Effector memory CD4-positive, alpha-beta T cell (primary cell): Measurements from ENCODE around the gene DDX42.

Source experiments
- DNase-seq, 3 donors: peaks; one replicate each; pipeline ENCODE4 v3.0.0-alpha.2; 2020
- H3K27ac ChIP-seq: 2 replicates; pipeline ENCODE4 v1.7.0; 2013; ENCODE audit warnings: mild to moderate bottlenecking, low read length, moderate library complexity; ENCODE audit not compliant: insufficient read depth, poor library complexity, severe bottlenecking
- H3K27me3 ChIP-seq: replicated peaks from 2 replicates; pipeline ENCODE4 v1.7.0; 2013; ENCODE audit warnings: mild to moderate bottlenecking, low read length; ENCODE audit not compliant: insufficient read depth, control insufficient read depth, poor library complexity, severe bottlenecking
- H3K36me3 ChIP-seq: 2 replicates; pipeline ENCODE4 v1.7.0; 2013; ENCODE audit warnings: mild to moderate bottlenecking, low read length, moderate library complexity; ENCODE audit not compliant: control insufficient read depth, insufficient read depth
- H3K4me1 ChIP-seq: 2 replicates; pipeline ENCODE4 v1.7.0; 2013; ENCODE audit warnings: low read length, mild to moderate bottlenecking; ENCODE audit not compliant: control insufficient read depth, insufficient read depth, poor library complexity, severe bottlenecking
- H3K4me3 ChIP-seq: 2 replicates; pipeline ENCODE4 v1.7.0; 2013; ENCODE audit warnings: low read length, low read depth, mild to moderate bottlenecking; ENCODE audit not compliant: insufficient read depth, poor library complexity, severe bottlenecking
- H3K9me3 ChIP-seq: 2 replicates; pipeline ENCODE4 v1.7.0; 2013; ENCODE audit warnings: mild to moderate bottlenecking, low read length, moderate library complexity; ENCODE audit not compliant: control insufficient read depth

Gene DDX42

DNA sequence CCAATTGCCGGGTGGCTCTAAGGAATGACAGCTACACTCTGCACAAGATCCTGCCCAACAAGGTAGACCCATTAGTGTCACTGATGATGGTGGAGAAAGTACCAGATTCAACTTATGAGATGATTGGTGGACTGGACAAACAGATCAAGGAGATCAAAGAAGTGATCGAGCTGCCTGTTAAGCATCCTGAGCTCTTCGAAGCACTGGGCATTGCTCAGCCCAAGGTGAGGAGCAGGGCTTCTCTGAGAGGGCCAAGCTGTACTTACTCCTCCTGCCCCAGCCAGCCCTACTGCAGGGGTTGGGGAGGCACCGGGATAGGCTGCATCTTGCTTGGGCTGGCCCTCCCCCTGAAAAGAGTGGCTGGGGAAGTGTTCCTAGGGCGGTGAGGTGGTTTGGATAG is 56.3 kb downstream of the DDX42 start:
- DNase-seq: no peak
- H3K4me1 ChIP-seq: peaks cover 42% of the 10 kb centered on the region
- H3K4me3 ChIP-seq: no peak overlapping the region
- H3K27ac ChIP-seq: no peak overlapping the region
- H3K36me3 ChIP-seq: peaks cover 65% of the 10 kb centered on the region
- H3K27me3 ChIP-seq: no peaks in the 10 kb centered on the region
- H3K9me3 ChIP-seq: no peaks in the 10 kb centered on the region

GRCh38 chr17:63830904-63831491 is 57.0 kb downstream of the DDX42 start:
- DNase-seq: no peak
- peaks cover 39% of the 10 kb centered on the region for H3K4me1 ChIP-seq
- no peak overlapping the region for H3K4me3 ChIP-seq
- no peak overlapping the region for H3K27ac ChIP-seq
- H3K9me3 ChIP-seq: no peaks in the 10 kb centered on the region
- H3K36me3 ChIP-seq: peaks cover 68% of the 10 kb centered on the region
- H3K27me3 ChIP-seq: no peaks in the 10 kb centered on the region

DNA sequence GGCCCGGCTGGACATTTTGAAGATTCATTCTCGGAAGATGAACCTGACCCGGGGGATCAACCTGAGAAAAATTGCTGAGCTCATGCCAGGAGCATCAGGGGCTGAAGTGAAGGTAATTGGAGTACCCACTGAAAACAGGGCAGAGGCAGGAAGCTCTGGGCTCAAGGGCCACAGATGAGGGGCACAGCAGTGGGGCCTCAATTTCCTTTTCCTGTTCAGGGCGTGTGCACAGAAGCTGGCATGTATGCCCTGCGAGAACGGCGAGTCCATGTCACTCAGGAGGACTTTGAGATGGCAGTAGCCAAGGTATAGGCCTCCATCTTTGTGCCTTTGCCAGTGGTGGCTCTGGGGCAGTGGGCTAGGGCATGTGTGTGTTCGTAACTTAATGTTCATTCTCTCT is 57.5 kb downstream of the DDX42 start:
- DNase-seq: no peak
- no peak overlapping the region for H3K4me3 ChIP-seq
- peaks cover 73% of the 10 kb centered on the region for H3K36me3 ChIP-seq
- H3K9me3 ChIP-seq: no peaks in the 10 kb centered on the region
- H3K27me3 ChIP-seq: no peaks in the 10 kb centered on the region
- peaks cover 35% of the 10 kb centered on the region for H3K4me1 ChIP-seq
- no peak overlapping the region for H3K27ac ChIP-seq

DNA sequence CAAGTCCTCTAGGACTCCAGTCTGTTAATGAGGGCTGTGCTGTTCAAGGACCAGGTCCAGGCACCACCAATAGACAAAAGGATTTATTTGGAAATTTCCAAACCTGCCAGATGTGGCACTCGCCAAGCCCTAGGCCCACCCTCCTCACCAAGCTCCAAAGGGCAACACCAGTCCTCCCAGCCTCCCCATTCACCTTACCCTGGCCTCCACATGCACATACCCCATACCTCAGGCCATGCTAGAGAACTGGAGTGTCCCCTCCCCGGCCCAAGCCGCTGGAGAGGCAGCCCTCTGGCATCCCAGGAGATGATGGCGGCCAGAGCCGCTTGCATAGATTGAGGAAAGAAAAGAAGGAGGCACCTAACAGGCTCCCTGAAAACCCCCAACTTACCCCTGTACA is 58.0 kb downstream of the DDX42 start:
- no peaks in the 10 kb centered on the region for H3K9me3 ChIP-seq
- H3K27ac ChIP-seq: no peak overlapping the region
- H3K27me3 ChIP-seq: no peaks in the 10 kb centered on the region
- no peak overlapping the region for H3K4me3 ChIP-seq
- H3K4me1 ChIP-seq: peaks cover 35% of the 10 kb centered on the region
- H3K36me3 ChIP-seq: peaks cover 78% of the 10 kb centered on the region
- DNase-seq: no peak

DNA sequence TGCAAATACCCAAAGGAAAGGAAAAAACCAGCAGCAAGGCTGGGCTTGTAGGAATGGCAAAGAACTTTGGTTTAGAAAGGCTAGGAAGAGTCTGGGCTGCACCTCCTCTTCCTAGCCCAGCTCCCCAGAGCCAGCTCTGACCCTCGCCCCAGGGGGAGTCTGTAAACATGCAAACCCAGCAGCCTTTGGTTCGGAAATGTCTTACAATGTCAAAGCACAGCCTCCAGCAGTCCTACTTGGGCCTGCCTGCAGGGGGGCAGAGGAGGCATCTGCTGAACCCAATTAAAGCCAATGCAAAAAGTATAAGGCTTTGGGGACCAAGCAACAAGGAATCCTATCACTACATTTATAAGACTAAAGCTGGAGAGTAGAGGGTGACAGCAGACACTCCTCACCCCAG is 58.5 kb downstream of the DDX42 start:
- no peak overlapping the region for H3K4me3 ChIP-seq
- peaks cover 83% of the 10 kb centered on the region for H3K36me3 ChIP-seq
- no peak overlapping the region for H3K27ac ChIP-seq
- H3K9me3 ChIP-seq: no peaks in the 10 kb centered on the region
- H3K27me3 ChIP-seq: no peaks in the 10 kb centered on the region
- no peak for DNase-seq
- H3K4me1 ChIP-seq: peaks cover 35% of the 10 kb centered on the region

DNA sequence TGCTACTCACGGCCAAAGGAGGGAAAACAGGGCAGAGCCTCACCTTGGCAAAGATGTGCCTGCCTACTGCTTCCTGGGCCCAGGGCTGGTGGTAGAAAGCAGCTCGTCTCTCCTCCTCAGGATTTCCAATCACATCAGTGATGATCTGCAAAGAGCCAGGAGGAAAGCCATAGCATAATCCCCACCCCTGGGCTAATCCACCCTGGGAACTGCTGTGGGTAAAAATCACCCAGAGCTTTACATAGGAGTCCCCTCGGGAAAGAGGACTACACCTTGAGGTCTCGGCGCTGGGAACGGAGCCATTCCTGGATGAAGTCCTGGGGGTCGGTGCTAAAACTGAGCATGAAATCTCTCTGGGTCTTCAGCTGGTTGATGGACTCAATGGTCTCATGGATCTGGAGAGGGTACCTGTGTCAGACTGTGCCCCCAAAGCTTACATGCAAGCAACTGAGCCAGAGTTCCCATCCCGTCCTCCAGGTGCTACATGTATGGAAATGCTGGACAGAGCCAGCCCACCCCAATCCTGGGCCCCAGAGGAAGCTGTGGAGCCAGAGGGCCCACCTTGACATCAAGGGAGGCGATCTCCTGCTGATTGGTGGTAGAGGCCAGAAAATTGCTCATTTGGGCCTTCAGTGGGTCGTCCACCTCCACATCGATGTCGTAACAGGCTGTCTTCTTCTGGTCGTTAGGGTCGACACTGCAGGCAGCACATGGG is 59.2 kb downstream of the DDX42 start:
- no peak overlapping the region for H3K27ac ChIP-seq
- H3K36me3 ChIP-seq: peaks cover 83% of the 10 kb centered on the region
- DNase-seq: no peak
- H3K4me1 ChIP-seq: peaks cover 32% of the 10 kb centered on the region
- no peak overlapping the region for H3K4me3 ChIP-seq
- H3K27me3 ChIP-seq: no peaks in the 10 kb centered on the region
- no peaks in the 10 kb centered on the region for H3K9me3 ChIP-seq

DNA sequence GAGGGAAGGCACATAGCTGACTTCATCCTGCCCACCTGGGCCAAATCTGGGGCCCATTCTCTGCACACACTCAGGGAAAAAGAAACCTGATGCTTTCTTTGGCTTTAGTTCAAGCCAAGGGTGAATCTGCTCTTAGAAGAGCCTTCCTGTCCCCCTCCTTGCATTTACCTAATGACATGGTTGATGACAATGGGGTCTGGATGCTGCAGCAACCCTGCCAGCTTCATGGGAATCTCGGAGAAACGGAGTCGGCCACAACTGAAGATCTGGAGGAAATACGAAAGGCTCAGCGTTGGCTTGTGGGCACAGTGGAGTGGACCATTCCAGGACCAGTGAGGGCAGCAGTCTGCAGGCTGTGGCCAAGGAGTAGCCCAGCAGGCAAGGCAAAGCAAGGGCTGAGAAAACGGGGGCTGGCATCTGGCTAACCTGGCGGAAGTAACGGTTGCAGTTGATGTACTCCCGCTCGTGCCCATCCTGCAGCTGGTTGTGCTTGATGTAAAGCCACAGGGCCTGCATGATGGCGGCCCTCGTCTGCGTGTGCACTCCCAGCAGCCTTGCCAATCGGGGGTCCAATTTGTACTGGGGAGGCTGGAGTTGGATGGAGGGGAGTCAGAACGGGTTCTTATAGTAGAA is 59.9 kb downstream of the DDX42 start:
- H3K9me3 ChIP-seq: no peaks in the 10 kb centered on the region
- peaks cover 83% of the 10 kb centered on the region for H3K36me3 ChIP-seq
- no peak overlapping the region for H3K27ac ChIP-seq
- no peak for DNase-seq
- peaks cover 30% of the 10 kb centered on the region for H3K4me1 ChIP-seq
- no peak overlapping the region for H3K4me3 ChIP-seq
- H3K27me3 ChIP-seq: no peaks in the 10 kb centered on the region

GRCh38 chr17:63834431-63835166 is 60.6 kb downstream of the DDX42 start:
- Histone ChIP-seq H3K36me3 (peaks cover 78% of the 10 kb centered on the region), H3K4me3 (no peak overlapping the region), H3K27me3 (no peaks in the 10 kb centered on the region), H3K9me3 (no peaks in the 10 kb centered on the region), H3K27ac (peak overlapping the region; percentile 3), H3K4me1 (peaks cover 34% of the 10 kb centered on the region)
- DNase-seq: peak; percentile 36 to 55 (median 44)

- no peak for DNase-seq
- H3K27ac ChIP-seq: no peak overlapping the region
- no peaks in the 10 kb centered on the region for H3K27me3 ChIP-seq
- H3K9me3 ChIP-seq: no peaks in the 10 kb centered on the region
- peaks cover 71% of the 10 kb centered on the region for H3K36me3 ChIP-seq
- peaks cover 35% of the 10 kb centered on the region for H3K4me1 ChIP-seq
- no peak overlapping the region for H3K4me3 ChIP-seq
Observed at GRCh38 chr17:63835167-63835720, 61.3 kb downstream of the DDX42 start.
